Caki2 (cell line): ENCODE results near the gene RNF10. TPM values are rescaled to one million over a fixed set of nuclear protein-coding genes. Genes with fewer than 3 reads are reported as not detected.
"Not testable (repeated sequence)": the region's sequence is repeated elsewhere in the genome, so short reads cannot be mapped to it uniquely, and the experiment has no call there.

Experiments
- DNase-seq: peaks from one replicate; pipeline ENCODE4 v3.0.0-alpha.2; 2015; ENCODE audit warnings: low read depth
- in situ Hi-C: cut with HindIII; loops from 2 replicates; pipeline ENCODE4 v1.10.0; 2016; ENCODE audit warnings: low sequenced_read_pairs, low pct_unique_long_range_greater_than_20kb, mixed read lengths
- total RNA-seq: library from RNA; depleted of rRNA; stranded (reverse); fragments of >200 nt; shearing (Covaris generic); gene quantifications from 2 replicates; pipeline ENCODE4 v1.2.3, GENCODE V29; 2014; ENCODE audit warnings: low replicate concordance

Gene RNF10
- total RNA-seq, 1 experiment from 2014 or later: 59.8 TPM

DNA sequence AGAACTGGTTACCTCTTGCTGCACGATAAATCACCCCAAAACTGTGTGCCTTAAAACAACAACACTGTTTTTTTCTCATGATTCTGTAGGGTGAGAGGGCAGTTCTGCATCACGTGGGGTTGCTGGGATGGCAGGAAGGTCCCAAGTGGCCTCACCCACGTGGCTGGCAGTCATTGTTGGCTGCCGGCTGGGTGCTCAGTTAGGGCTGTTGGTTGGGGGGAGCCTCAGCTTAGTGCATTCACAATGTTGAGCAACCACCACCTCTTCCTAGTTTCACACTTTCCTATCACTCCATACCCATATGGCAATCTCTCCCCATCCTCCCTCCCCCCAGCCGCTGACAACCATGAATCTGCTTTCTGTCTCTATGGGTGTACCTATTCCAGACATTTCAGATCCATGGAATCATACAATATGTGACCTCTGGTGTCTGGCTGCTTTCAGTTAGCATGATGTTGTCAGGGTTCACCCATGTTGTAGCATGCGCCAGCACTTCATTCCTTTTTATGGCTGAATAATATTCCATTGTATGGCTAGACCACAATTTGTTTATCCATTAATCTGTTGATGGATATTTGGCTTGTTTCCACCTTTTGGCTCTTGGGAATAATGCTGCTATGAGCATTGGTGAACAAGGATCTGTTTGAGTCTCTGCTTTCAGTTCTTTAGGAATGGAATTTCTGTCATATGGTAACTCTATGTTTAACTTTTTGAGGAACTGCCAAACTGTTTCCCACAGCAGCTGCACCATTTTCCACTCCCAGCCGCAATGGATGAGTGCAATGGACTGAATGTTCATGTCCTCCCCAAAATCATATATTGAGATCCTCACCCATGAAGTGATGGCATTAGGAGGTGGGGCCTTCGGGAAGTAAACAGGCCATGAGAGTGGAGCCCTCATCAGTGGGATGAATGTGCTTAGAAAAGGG is 58.2 kb downstream of the RNF10 start:
- DNase-seq: no peak
- in situ Hi-C loops: no loop called here

DNA sequence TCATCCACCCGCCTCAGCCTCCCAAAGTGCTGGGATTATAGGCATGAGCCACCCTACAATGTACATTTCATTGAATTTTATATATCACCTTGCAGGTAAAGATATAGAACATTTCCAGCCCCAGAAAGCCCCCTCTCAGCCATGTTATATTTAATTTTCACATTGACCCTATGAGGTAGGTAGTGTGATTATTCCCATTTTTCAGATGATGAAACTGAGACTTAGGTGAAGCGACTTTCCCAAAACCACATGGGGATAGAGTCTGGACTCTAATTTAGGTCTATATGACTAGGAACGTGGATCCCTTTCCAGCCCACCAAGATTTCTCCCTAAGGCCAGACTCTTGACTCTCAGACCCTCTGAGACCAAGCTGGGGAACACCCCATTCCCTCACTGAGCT is 62.7 kb downstream of the RNF10 start:
- in situ Hi-C loops: no loop called here

GRCh38 chr12:120597861-120598260 is 63.7 kb downstream of the RNF10 start:
- in situ Hi-C loops: no loop called here
- no peak for DNase-seq

More for the DNA sequence above, 62.7 kb downstream of the RNF10 start:
- no peak for DNase-seq

DNA sequence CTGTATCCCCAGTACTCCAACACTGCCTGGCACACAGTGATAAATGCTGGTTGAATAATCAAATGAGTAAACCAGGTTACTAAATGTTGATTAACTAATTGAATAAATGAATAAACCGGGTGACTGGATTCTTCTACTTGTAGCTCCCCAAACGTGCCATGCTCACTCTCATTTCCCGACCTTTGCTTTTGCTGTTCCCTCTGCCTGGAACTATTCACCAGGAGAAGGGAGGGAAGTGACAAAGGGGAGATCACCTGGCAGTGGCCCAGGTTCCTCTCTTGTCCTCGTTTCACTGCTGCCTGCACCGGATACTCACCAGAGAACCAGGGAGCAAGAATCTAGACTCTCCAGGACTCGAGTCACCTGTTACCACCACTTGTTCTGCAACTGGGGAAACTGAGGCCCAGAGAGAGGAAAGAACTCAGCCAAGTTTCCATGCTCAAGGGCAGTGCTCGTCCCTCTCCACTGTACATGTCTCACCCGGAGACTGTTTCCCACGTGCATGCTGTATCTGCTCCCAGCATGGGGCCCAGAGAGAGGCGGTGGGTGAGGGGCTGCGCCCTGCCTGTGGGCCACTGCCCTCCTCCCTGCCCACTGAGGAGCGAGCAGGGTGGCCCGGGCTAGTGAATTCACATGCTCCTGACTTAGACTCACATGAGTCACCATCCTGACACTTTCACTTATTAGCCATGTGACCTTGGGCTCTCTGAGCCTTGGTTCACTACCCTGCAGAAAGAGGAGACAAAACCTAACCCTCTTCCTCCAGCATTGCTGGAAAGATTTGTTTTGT is 64.7 kb downstream of the RNF10 start:
- in situ Hi-C loops: no loop called here
- peak; percentile 93 for DNase-seq

- in situ Hi-C loops: no loop called here
- peak; percentile 52 for DNase-seq
Observed at GRCh38 chr12:120599672-120600552, 65.8 kb downstream of the RNF10 start.

GRCh38 chr12:120602416-120602815 is 68.3 kb downstream of the RNF10 start:
- DNase-seq: peak; percentile 68
- in situ Hi-C loops: not testable (repeated sequence)

DNA sequence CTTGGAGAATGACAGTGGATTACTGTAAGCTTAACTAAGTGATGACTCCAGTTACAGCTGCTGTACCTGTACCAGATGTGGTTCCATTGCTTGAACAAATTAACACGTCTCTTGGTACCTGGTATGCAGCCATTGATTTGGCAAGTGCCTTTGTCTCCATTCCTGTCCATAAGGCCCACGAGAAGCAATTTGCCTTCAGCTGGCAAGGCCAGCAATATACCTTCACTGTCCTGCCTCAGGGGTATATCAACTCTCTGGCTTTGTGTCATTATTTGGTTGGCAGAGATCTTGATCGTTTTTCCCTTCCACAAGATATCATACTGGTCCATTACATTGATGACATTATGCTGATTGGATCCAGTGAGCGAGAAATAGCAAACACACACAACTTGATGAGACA is 76.4 kb downstream of the RNF10 start:
- in situ Hi-C loops: no loop called here
- no peak for DNase-seq

DNA sequence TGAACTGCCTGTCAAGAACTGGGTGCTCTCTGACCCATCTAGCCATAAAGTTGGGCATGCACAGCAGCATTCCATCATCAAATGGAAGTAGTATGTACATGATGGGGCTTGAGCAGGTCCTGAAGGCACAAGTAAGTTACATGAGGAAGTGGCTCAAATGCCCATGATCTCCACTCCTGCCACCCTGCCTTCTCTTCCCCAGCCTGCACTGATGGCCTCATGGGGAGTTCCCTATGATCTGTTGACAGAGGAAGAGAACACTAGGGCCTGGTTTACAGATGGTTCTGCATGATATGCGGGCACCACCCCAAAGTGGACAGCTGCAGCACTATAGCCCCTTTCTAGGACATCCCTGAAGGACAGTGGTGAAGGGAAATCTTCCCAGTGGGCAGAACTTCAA is 77.4 kb downstream of the RNF10 start:
- in situ Hi-C loops, DNase-seq: not testable (repeated sequence)

- in situ Hi-C loops: no loop called here
- no peak for DNase-seq
Observed at GRCh38 chr12:120614848-120615247, 80.7 kb downstream of the RNF10 start.

GRCh38 chr12:120617193-120617592 is 83.0 kb downstream of the RNF10 start:
- in situ Hi-C loops, DNase-seq: not testable (repeated sequence)

DNA sequence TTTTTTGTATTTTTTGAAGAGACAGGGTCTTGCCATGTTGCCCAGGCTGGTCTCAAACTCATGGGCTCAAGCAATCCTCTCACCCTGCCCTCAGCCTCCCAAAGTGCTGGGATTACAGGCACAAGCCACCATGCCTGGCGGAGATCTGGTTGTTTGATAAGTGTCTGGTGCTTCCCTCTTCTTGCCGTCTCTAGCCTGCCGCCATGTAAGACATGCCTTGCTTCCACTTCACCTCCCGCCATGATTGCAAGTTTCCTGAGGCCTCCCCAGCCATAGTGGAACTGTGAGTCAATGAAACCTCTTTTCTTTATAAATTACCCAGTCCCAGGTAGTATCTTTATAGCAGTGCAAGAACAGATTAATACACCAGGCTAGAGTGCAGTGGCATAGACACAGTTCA is 83.6 kb downstream of the RNF10 start:
- in situ Hi-C loops, DNase-seq: not testable (repeated sequence)

DNA sequence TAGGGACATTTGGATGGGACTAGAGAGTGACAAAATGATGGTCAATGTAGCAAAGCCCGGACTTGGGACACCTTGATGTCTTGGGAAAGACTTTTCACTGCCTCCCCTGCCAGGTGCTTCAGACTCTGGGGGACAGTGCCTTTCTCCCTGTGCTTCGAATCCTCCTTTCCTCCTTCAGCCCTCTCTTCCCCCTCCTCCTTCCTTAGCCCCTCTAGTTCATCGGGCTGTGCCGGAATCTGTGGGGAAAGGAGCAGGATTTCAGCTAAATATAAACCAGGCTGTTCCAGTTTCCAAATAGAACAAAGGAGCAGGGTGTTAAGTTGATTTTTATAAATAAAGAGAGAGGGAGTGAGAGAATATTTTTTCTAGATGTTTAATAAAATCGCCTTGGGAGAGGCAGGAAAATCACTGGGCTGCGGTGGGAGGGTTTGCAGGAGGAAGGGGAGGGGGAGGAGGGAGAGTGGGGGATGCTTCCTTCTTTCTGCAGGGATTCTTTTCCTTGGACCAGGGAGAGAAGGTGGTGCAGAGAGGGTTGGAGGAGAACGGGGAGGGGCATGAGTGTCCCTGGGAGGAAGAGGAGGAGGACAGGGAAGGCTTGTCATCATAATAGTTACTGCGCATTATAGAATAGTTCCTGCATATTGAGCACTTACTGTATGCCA is 84.9 kb downstream of the RNF10 start:
- DNase-seq: no peak
- in situ Hi-C loops: no loop called here

- in situ Hi-C loops: no loop called here
- no peak for DNase-seq
Observed at GRCh38 chr12:120620624-120621023, 86.5 kb downstream of the RNF10 start.

- in situ Hi-C loops: no loop called here
- DNase-seq: no peak
Observed at GRCh38 chr12:120625557-120626419, 91.6 kb downstream of the RNF10 start.
